PC-3 (cell line): Measurements from ENCODE around the gene TMEM123. TPM values are rescaled to one million over a fixed set of nuclear protein-coding genes. Genes with fewer than 3 reads are reported as not detected.

Source experiments
- ATAC-seq: fragments of 200-7000 bp; cut with Tn5 transposase; 2 replicates; pipeline ENCODE4 v1.9.1; 2020; ENCODE audit warnings: mild to moderate bottlenecking, moderate library complexity
- BruUV-seq: library from RNA; stranded (reverse); fragments of 400-500 nt; replicated peaks from 2 replicates; lab custom pipeline; 2021; lab: Mats Ljungman, UMichigan
- CTCF ChIA-PET: fragments of 300-600 bp; sonication (Branson Sonifier 250); formaldehyde crosslinking; loops from one replicate; lab custom pipeline; 2022; ENCODE audit warnings: antibody characterized with exemption; lab: Charles Lee
- POLR2A ChIA-PET: fragments of 300-600 bp; sonication (Branson Sonifier 250); formaldehyde crosslinking; loops from one replicate; lab custom pipeline; 2022; ENCODE audit warnings: antibody characterized with exemption; ENCODE audit not compliant: unreplicated experiment; lab: Charles Lee
- DNase-seq: peaks from one replicate; pipeline ENCODE4 v3.0.0-alpha.2; 2015
- H2AFZ ChIP-seq: fragments of 300-600 bp; sonication (generic); 2 replicates; pipeline ENCODE4 v1.6.0; 2016; ENCODE audit warnings: antibody characterized with exemption, low read length
- H3F3A ChIP-seq: fragments of 300-600 bp; sonication (generic); one replicate; pipeline ENCODE4 v1.6.0; 2017; ENCODE audit warnings: antibody characterized with exemption, low read length, control low read depth, mild to moderate bottlenecking; ENCODE audit not compliant: unreplicated experiment
- H3K27ac ChIP-seq: fragments of 300-600 bp; sonication (generic); 2 replicates; pipeline ENCODE4 v1.5.1; 2016; ENCODE audit warnings: mild to moderate bottlenecking, low read length
- H3K27me3 ChIP-seq: fragments of 300-600 bp; sonication (generic); 2 replicates; pipeline ENCODE4 v1.6.1; 2016; ENCODE audit warnings: low read length, mixed read lengths
- H3K36me3 ChIP-seq: fragments of 300-600 bp; sonication (generic); 2 replicates; pipeline ENCODE4 v1.6.1; 2016; ENCODE audit warnings: low read depth, mixed run types, low read length, mixed read lengths
- H3K4me1 ChIP-seq: fragments of 300-600 bp; sonication (generic); 2 replicates; pipeline ENCODE4 v1.5.1; 2016; ENCODE audit warnings: low read length; ENCODE audit not compliant: insufficient read depth
- H3K4me2 ChIP-seq: fragments of 300-600 bp; sonication (generic); 2 replicates; pipeline ENCODE4 v1.6.0; 2016; ENCODE audit warnings: low read length
- H3K4me3 ChIP-seq: fragments of 300-600 bp; sonication (generic); 2 replicates; pipeline ENCODE4 v1.5.1; 2016; ENCODE audit warnings: mild to moderate bottlenecking, low read length, mixed read lengths
- H3K79me2 ChIP-seq: fragments of 300-600 bp; sonication (generic); 2 replicates; pipeline ENCODE4 v1.6.1; 2017; ENCODE audit warnings: low read length, mixed read lengths
- H3K9ac ChIP-seq: fragments of 300-600 bp; sonication (generic); 2 replicates; pipeline ENCODE4 v1.6.0; 2016; ENCODE audit warnings: mild to moderate bottlenecking, low read length
- H3K9me2 ChIP-seq: fragments of 300-600 bp; sonication (generic); replicated peaks from 2 replicates; pipeline ENCODE4 v1.6.1; 2016; ENCODE audit warnings: mixed run types, low read length, mixed read lengths
- H3K9me3 ChIP-seq: fragments of 300-600 bp; sonication (generic); 2 replicates; pipeline ENCODE4 v1.6.1; 2016; ENCODE audit warnings: low read length, mixed read lengths
- H4K20me1 ChIP-seq: fragments of 300-600 bp; sonication (generic); 2 replicates; pipeline ENCODE4 v1.6.1; 2016; ENCODE audit warnings: low read length, mixed read lengths
- CTCF ChIP-seq: fragments of 300-600 bp; sonication (generic); conservative IDR thresholded peaks from 2 replicates; pipeline ENCODE4 v1.5.1; 2017; ENCODE audit warnings: antibody characterized with exemption, low read depth, mild to moderate bottlenecking, low read length
- EZH2 ChIP-seq: fragments of 300-600 bp; sonication (generic); IDR thresholded peaks from one replicate; pipeline ENCODE4 v1.6.1; 2017; ENCODE audit warnings: antibody characterized with exemption, mild to moderate bottlenecking, low read length; ENCODE audit not compliant: unreplicated experiment
- EZH2phosphoT487 ChIP-seq: fragments of 300-600 bp; sonication (generic); IDR thresholded peaks from 2 replicates; pipeline ENCODE4 v1.6.1; 2018; ENCODE audit warnings: mild to moderate bottlenecking, antibody characterized with exemption, low read length, borderline replicate concordance
- intact Hi-C: fragments of 100-400 bp; cut with micrococcal nuclease; formaldehyde crosslinking; loops from 2 replicates; pipeline ENCODE4 v1.9.0; 2023
- total RNA-seq: library from RNA; depleted of rRNA; stranded (reverse); fragments of >200 nt; gene quantifications from 2 replicates; pipeline ENCODE4 v1.2.3, GENCODE V29; 2014

The TMEM123 gene
- total RNA-seq, 1 experiment from 2014 or later, result 163 TPM

GRCh38 chr11:102411142-102411541 lies 41.4 kb downstream of the TMEM123 start:
- no peaks in the 10 kb centered on the region for H3F3A ChIP-seq
- no peak for ATAC-seq
- ChIA-PET CTCF (no interaction called here), POLR2A (no interaction called here)
- no peaks in the 10 kb centered on the region for H3K9me2 ChIP-seq
- peaks cover 87% of the 10 kb centered on the region for H3K79me2 ChIP-seq
- no peak overlapping the region for H3K4me2 ChIP-seq
- H3K36me3 ChIP-seq, result no peaks in the 10 kb centered on the region; the same call in 1 of the 2 replicates
- H3K9ac ChIP-seq, result no peak overlapping the region
- no peak for DNase-seq
- no peak overlapping the region for H3K4me3 ChIP-seq
- no peaks in the 10 kb centered on the region for H3K27me3 ChIP-seq
- TF ChIP-seq CTCF, result no peak
- TF ChIP-seq EZH2, result no peak
- no peak for TF ChIP-seq EZH2phosphoT487
- H4K20me1 ChIP-seq, result peaks cover 27% of the 10 kb centered on the region
- intact Hi-C loops, result no loop called here
- no peak overlapping the region for H3K27ac ChIP-seq
- no peak overlapping the region for H2AFZ ChIP-seq
- H3K9me3 ChIP-seq, result no peaks in the 10 kb centered on the region
- H3K4me1 ChIP-seq, result peaks cover 7% of the 10 kb centered on the region; the same call in 1 of the 2 replicates
- BruUV-seq, result no TSS peak

GRCh38 chr11:102410382-102410784 lies 42.2 kb downstream of the TMEM123 start:
- intact Hi-C loops, result no loop called here
- H3K36me3 ChIP-seq, result no peaks in the 10 kb centered on the region; the same call in 1 of the 2 replicates
- no peak for TF ChIP-seq CTCF
- TF ChIP-seq EZH2phosphoT487, result no peak
- no peak for TF ChIP-seq EZH2
- peaks cover 88% of the 10 kb centered on the region for H3K79me2 ChIP-seq
- H3K9ac ChIP-seq, result no peak overlapping the region
- no peak overlapping the region for H3K4me2 ChIP-seq
- H3K9me2 ChIP-seq, result no peaks in the 10 kb centered on the region
- no peak overlapping the region for H3K4me3 ChIP-seq
- peaks cover 25% of the 10 kb centered on the region for H4K20me1 ChIP-seq
- H2AFZ ChIP-seq, result no peak overlapping the region
- peaks cover 7% of the 10 kb centered on the region; the same call in 1 of the 2 replicates for H3K4me1 ChIP-seq
- ChIA-PET POLR2A (interaction anchor here (0.6 kb wide), 1 partner anchor 97 kb away, joined by 5 read pairs; no protein-coding TSS in a partner anchor), CTCF (interaction anchor here (0.7 kb wide), 1 partner anchor 117 kb away, joined by 3 read pairs; no protein-coding TSS in a partner anchor)
- no peaks in the 10 kb centered on the region for H3F3A ChIP-seq
- ATAC-seq (no peak), DNase-seq (no peak)
- H3K27me3 ChIP-seq, result no peaks in the 10 kb centered on the region
- no peak overlapping the region for H3K27ac ChIP-seq
- BruUV-seq, result no TSS peak
- H3K9me3 ChIP-seq, result no peaks in the 10 kb centered on the region

GRCh38 chr11:102408339-102408738 lies 44.2 kb downstream of the TMEM123 start:
- Histone ChIP-seq H3K27me3 (no peaks in the 10 kb centered on the region), H3K9ac (no peak overlapping the region), H3K79me2 (peaks cover 73% of the 10 kb centered on the region), H3K27ac (no peak overlapping the region), H3K9me3 (no peaks in the 10 kb centered on the region), H2AFZ (no peak overlapping the region), H3K4me1 (peaks cover 7% of the 10 kb centered on the region; the same call in 1 of the 2 replicates), H3K4me3 (no peak overlapping the region), H4K20me1 (0 out of 2 replicates have a peak, but pooled peaks cover 11% of the 10 kb centered on the region), H3F3A (no peaks in the 10 kb centered on the region), H3K4me2 (no peak overlapping the region), H3K36me3 (no peaks in the 10 kb centered on the region; the same call in 1 of the 2 replicates), H3K9me2 (no peaks in the 10 kb centered on the region)
- no TSS peak for BruUV-seq
- POLR2A ChIA-PET, result no interaction called here
- intact Hi-C loops, result no loop called here
- no peak for DNase-seq
- CTCF ChIA-PET, result no interaction called here
- no peak for ATAC-seq
- no peak for TF ChIP-seq EZH2
- TF ChIP-seq EZH2phosphoT487, result no peak
- no peak for TF ChIP-seq CTCF
